GM21526 (cell line): ENCODE measurements around the gene B3GLCT.
"Not testable (repeated sequence)": the region's sequence is repeated elsewhere in the genome, so short reads cannot be mapped to it uniquely, and the experiment has no call there.

Experiments used
- ATAC-seq: cut with Tn5 transposase; IDR thresholded peaks from one replicate; pipeline ENCODE4 v1.9.1; 2021; ENCODE audit warnings: moderate library complexity; ENCODE audit not compliant: unreplicated experiment, low FRiP score

B3GLCT gene

GRCh38 chr13:31334994-31335557 lies 135.3 kb downstream of the B3GLCT start:
- ATAC-seq = no peak

- not testable (repeated sequence) for ATAC-seq
Measured at GRCh38 chr13:31339616-31340015, 139.8 kb downstream of the B3GLCT start.

DNA sequence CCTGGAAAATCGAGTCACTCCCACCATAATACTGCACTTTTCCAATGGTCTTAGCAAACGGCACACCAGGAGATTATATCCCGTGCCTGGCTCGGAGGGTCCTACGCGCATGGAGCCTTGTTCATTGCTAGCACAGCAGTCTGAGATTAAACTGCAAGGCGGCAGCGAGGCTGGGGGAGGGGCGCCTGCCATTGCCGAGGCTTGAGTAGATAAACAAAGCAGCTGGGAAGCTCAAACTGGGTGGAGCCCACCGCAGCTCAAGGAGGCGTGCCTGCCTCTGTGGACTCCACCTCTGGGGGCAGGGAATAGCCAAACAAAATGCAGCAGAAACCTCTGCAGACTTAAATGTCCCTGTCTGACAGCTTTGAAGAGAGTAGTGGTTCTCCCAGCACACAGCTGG lies 141.1 kb downstream of the B3GLCT start:
- ATAC-seq = not testable (repeated sequence)

- ATAC-seq = no peak
Measured at GRCh38 chr13:31346891-31347290, 147.1 kb downstream of the B3GLCT start.

DNA sequence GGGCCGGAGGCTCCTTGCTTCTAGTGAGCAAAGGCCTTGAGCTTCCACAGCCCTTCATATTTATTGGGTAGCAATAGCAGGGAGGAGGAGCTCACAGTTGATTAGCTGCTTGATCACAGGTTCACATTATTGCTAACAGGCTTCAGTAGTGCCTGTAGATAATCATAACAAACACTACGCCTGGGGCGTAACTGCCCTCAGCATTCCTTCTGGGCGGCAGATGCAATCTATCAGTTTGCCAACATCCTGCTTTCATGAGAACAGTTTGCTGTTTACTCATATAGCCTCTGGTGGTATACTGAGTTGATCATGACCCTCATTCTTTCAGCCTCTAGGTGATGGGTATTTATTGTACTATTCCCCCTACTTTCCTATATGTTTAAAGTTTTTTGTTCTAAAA lies 149.4 kb downstream of the B3GLCT start:
- no peak for ATAC-seq

- ATAC-seq = no peak
Measured at GRCh38 chr13:31350560-31350959, 150.8 kb downstream of the B3GLCT start.

DNA sequence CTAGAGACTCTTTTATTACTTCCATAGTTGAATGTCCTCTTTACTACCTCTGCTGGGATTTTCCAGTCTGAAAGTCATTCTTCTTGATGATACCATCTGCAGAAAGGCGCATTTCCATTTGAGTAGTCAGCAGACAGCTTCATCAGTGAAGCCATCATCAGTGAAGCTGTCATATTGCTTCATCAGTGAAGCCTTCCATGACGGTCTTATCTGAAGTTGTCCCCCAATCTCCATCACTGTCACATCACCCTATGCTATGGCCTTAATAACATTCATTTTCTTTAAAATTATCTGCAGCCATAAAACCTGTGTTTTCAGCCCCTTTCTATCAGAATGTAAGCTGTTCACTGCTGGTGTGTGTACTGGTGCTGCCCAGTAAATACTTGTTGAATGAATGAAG lies 151.6 kb downstream of the B3GLCT start:
- no peak for ATAC-seq

DNA sequence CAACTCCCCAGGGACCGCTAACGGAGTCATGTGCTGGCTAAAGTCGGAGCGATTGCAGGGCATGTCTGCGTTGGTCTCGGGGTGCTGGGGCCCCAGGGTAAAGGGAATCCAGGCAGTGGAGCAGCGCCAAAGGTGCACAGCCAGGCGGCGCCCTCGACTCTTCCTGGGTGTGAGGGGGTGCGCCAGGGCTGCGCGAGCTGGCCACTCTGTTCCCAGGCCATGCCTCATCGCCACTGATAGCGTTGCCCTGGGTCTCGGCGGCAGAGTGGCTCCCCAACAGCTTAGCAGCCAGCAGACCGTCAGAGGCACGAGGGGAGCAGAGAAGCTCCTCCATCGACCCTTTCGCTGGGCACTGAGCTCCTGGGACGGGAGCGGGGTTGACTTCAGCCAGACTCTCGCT lies 152.7 kb downstream of the B3GLCT start:
- no peak for ATAC-seq

DNA sequence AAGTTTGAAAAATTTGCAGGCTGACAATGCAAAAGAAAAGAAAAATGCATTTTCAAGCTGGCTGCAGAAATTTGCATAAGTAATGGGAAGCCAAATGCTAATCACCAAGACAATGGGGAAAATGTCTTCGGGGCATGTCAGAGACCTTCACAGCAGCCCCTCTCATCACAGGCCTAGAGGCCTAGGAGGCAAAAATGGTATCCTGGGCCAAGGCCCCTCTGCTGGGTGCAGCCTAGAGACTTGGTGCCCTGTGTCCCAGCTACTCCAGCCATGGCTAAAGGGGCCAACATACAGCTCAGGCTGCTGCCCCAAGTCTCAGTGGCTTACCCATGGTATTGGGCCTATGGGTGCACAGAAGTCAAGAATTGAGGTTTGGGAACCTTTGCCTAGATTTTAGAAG lies 155.2 kb downstream of the B3GLCT start:
- no peak for ATAC-seq

DNA sequence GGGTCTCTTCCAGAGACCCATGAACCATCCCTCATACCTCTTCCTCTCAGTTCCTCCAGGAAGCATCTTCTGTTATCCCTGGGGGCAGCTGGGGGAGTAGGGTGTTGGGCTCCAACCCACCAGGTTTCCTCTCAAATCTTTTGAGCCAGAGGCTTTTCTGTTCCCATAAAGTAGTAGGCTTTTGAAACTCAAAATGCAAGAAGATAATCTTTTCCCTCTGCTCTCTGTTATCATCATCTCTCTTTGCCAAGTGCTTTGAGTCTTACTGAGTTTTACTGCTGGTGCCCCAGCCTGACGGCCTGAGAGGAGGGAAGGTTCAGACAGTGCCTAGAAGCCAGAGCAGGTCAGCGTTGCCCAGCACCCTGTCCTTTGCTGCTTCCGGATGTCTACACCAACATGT lies 157.2 kb downstream of the B3GLCT start:
- no peak for ATAC-seq

DNA sequence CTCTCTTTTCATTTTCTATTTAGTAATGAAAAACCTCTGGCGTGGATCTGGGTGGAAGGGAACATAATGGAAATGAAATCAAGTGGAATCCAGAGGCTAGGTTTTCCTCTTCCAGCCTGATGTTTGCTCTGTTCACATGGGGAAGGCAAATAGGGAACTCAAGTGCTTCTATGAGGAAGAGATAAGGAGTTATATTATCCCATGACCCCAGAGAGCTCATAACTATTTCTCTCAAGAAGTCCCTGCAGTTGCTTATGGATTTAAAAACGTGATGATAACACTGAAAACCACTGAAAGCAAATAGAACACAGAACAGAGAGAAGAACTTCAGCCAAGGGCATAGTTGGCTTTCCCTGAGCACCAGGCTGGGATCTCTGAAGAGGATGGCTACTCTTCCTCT lies 157.8 kb downstream of the B3GLCT start:
- ATAC-seq = no peak

DNA sequence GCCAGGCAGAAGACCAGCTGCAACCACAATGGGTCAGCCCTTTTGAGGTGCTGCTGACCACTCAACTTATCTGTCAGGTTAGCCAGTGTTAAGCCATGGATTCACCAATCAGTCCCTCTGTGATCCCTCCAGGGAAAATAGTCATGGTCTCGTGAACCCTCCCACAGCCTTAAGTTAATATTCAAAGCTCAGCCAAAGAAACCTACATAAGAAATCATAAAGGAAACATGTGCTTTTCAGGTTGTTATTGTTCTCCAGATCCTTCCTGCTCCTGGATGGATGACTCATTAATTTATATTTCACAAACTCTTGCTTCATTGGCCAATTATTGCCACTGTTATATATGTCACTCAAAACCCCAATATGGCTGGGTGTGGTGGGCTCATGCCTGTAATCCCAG lies 161.9 kb downstream of the B3GLCT start:
- no peak for ATAC-seq

- no peak for ATAC-seq
Measured at GRCh38 chr13:31365630-31366029, 165.9 kb downstream of the B3GLCT start.

- ATAC-seq = no peak
Measured at GRCh38 chr13:31367410-31367809, 167.6 kb downstream of the B3GLCT start.

- ATAC-seq = no peak
Measured at GRCh38 chr13:31369213-31369612, 169.4 kb downstream of the B3GLCT start.

GRCh38 chr13:31372454-31372853 lies 172.7 kb downstream of the B3GLCT start:
- ATAC-seq = no peak

DNA sequence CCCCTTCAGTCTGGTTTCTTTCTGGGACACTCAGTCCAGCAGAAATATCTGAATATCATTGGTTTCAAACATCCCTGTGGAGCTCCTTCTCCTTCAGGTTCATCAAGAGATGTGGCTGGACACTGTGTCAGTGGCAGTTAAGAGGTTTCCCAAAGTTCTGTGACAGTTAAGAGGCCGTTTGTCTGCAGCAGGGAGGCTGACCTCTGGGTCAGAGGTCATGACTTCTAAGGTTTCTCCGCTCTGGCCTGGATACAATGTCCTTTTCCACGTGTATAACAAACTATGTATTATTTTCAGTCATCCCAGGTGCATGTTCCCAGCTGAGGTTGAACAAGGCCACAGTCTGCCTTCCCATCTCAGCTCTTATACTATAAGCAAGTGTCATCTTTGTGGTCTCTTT lies 174.9 kb downstream of the B3GLCT start:
- no peak for ATAC-seq

- ATAC-seq = peak; percentile 76
Measured at GRCh38 chr13:31377946-31378345, 178.2 kb downstream of the B3GLCT start.

- ATAC-seq = no peak
Measured at GRCh38 chr13:31380715-31381114, 180.9 kb downstream of the B3GLCT start.
